ENCODE measurements around the gene TNFRSF6B. TPM values are rescaled to one million over a fixed set of nuclear protein-coding genes. Genes with fewer than 3 reads are reported as not detected.

The TNFRSF6B gene
- total RNA-seq, 2 experiments from 2014 or later: 1.0 to 6.6 TPM

DNA sequence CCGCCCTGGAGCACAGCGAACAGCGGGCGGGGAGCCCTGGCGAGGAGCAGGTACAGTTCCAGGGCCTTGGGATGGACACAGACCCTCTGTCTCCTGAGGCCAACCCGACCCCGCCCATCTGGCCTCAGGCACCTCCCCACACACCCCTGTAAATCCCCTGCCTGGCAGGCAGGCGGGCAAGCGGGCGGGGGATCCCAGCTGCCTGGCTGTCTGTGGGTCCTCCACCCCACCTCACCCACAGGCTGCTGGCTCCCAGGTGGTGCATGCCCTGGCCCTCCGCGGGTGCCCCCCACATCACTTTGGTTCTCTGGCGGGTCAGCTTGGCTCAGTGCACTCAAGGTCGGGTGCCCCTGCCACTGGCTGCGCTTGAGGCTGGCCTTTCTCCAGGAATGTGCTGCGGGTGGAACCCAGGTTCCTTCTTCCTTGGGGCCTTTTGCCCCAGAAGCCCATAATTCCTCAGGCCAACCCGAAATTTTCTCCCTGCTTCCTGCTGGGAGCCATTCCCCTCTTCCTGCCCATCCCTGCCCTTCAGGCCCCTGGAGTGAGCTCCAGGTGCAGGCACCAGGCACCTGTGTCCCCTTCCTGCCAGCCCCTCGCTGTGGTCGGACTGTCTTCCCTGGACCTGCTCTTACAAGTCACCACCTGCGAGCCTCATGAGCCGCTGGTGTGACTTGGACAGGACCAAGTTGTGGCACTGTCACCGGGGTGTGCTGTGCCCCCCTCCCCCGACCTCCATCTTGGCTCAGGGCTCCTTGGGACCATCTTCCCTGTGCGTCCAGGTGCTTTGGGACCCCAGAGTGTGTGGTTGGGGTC lies 5.3 kb upstream of the TNFRSF6B start:
- CTCF ChIA-PET (ENCODE audit: unreplicated experiment): no interaction called here
- Histone ChIP-seq H3K9me2 (ENCODE audit: insufficient read depth, low read length) (no peaks in the 10 kb centered on the region), H3K9me3 (ENCODE audit: low read length) (no peaks in the 10 kb centered on the region), H3K36me3 (ENCODE audit: insufficient read depth, low read length) (peaks cover 21% of the 10 kb centered on the region), H3K4me3 (ENCODE audit: low read depth, low read length, poor library complexity, severe bottlenecking) (no peak overlapping the region), H3K4me2 (ENCODE audit: low read length) (no peak overlapping the region), H2AFZ (ENCODE audit: low read length) (no peak overlapping the region), H3K27ac (ENCODE audit: low read depth, low read length, poor library complexity, severe bottlenecking) (no peak overlapping the region), H3K4me1 (ENCODE audit: insufficient read depth, low read length, poor library complexity, severe bottlenecking) (no peaks in the 10 kb centered on the region), H3K79me2 (ENCODE audit: insufficient read depth, low read depth, low read length) (no peaks in the 10 kb centered on the region), H4K20me1 (ENCODE audit: insufficient read depth, low read length) (no peaks in the 10 kb centered on the region)
- POLR2A ChIA-PET: no interaction called here
- TF ChIP-seq, protein P1, sequence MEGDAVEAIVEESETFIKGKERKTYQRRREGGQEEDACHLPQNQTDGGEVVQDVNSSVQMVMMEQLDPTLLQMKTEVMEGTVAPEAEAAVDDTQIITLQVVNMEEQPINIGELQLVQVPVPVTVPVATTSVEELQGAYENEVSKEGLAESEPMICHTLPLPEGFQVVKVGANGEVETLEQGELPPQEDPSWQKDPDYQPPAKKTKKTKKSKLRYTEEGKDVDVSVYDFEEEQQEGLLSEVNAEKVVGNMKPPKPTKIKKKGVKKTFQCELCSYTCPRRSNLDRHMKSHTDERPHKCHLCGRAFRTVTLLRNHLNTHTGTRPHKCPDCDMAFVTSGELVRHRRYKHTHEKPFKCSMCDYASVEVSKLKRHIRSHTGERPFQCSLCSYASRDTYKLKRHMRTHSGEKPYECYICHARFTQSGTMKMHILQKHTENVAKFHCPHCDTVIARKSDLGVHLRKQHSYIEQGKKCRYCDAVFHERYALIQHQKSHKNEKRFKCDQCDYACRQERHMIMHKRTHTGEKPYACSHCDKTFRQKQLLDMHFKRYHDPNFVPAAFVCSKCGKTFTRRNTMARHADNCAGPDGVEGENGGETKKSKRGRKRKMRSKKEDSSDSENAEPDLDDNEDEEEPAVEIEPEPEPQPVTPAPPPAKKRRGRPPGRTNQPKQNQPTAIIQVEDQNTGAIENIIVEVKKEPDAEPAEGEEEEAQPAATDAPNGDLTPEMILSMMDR (conservative IDR thresholded peaks at IDR 0.05; ENCODE audit: low read length): no peak
- no peak for TF ChIP-seq EZH2phosphoT487 (IDR thresholded peaks at IDR 0.05; ENCODE audit: borderline replicate concordance, low read depth, low read length)
- intact Hi-C loops (cut with micrococcal nuclease; ENCODE audit: unreplicated experiment): no loop called here
- no TSS peak for BruUV-seq (replicated peaks)
- no peak for DNase-seq (ENCODE audit: low spot score)

DNA sequence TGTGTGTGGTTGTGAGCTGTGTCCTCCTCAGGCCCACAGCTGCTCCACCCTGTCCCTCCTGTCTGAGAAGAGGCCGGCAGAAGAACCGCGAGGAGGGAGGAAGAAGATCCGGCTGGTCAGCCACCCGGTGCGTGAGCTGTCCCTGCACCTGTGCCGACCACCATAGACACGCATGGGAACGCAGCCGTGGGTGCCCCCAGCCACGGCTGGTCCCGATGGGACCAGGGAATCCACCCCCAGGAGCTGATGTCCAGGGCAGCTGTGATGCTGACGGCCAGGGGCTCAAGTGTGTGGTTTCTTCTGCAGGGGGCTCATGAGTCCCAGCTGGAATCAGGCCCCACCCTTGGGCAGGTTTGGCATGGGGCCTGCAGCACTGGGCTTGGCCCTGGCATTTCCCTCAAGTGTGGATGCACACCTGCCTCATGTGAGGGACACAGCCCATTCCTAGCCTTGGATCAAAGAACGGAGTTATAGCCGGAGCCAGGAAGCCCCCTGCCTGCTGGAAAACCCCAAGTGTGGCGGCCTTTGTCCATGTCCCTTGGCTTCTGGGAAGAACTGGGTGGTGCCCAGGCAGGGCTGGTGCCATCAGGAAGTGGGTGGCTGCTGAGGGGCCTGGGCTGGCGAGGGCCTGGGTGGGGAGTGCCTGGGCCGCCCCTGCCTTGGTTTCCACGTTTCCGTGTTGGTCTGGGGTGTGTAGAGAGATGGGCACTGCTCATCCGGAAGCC lies 4.6 kb upstream of the TNFRSF6B start:
- no peak overlapping the region for H3K4me2 ChIP-seq (ENCODE audit: low read length)
- ChIA-PET POLR2A (no interaction called here), CTCF (ENCODE audit: unreplicated experiment) (interaction anchor here (0.6 kb wide), 1 partner anchor 64 kb away, joined by 3 read pairs; no protein-coding TSS in a partner anchor)
- H3K4me1 ChIP-seq (ENCODE audit: insufficient read depth, low read length, poor library complexity, severe bottlenecking): no peaks in the 10 kb centered on the region
- BruUV-seq (replicated peaks): no TSS peak
- H3K9me3 ChIP-seq (ENCODE audit: low read length): no peaks in the 10 kb centered on the region
- no peaks in the 10 kb centered on the region for H4K20me1 ChIP-seq (ENCODE audit: insufficient read depth, low read length)
- no peaks in the 10 kb centered on the region for H3K79me2 ChIP-seq (ENCODE audit: insufficient read depth, low read depth, low read length)
- DNase-seq (ENCODE audit: low spot score): no peak
- no peak overlapping the region for H3K27ac ChIP-seq (ENCODE audit: low read depth, low read length, poor library complexity, severe bottlenecking)
- no peak overlapping the region for H3K4me3 ChIP-seq (ENCODE audit: low read depth, low read length, poor library complexity, severe bottlenecking)
- no peaks in the 10 kb centered on the region for H3K9me2 ChIP-seq (ENCODE audit: insufficient read depth, low read length)
- H3K36me3 ChIP-seq (ENCODE audit: insufficient read depth, low read length): peaks cover 26% of the 10 kb centered on the region
- intact Hi-C loops (cut with micrococcal nuclease; ENCODE audit: unreplicated experiment): no loop called here
- no peak overlapping the region for H2AFZ ChIP-seq (ENCODE audit: low read length)
- TF ChIP-seq, protein P1 (conservative IDR thresholded peaks at IDR 0.05; ENCODE audit: low read length): no peak
- TF ChIP-seq EZH2phosphoT487 (IDR thresholded peaks at IDR 0.05; ENCODE audit: borderline replicate concordance, low read depth, low read length): no peak

Measured in OCI-LY7 (cell line).